Fibroblast of lung (primary cell): ENCODE data around the gene PLS1.

Source experiments
- EZH2 ChIP-seq: IDR thresholded peaks from 2 replicates; pipeline ENCODE4 v1.5.1; 2012; ENCODE audit warnings: low read length, control low read depth, mild to moderate bottlenecking; ENCODE audit errors: missing control alignments
- TF ChIP-seq, protein P1 (sequence below), 2 donors: IDR thresholded peaks in 1 of 2; conservative IDR thresholded peaks in 1 of 2; 1 replicate in 1 of 2; 2 replicates in 1 of 2; pipeline ENCODE4 v1.5.1; 2011 to 2012; ENCODE audit warnings: low read length in 2 of 2, control low read depth in 1 of 2, inconsistent platforms in 1 of 2, low read depth in 1 of 2, mild to moderate bottlenecking in 1 of 2

DNA sequence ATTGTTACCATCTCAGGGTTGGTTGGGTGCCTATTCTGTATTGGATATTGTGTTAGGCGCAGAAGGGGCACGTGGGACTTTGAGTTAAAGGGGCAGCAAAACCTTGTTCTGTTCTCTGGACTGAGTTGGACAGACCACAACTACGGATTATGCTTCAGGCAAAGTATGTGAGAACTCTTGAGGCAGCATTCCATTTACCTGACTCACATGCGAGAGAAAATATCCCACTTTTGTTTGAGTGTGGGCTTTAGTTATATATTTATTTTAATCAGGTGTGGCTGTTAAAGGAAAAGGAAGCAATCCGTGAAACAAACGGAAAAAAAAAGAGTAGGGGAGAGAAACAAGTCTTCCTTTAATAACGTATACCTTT lies 627 bp upstream of the PLS1 start:
- TF ChIP-seq, protein P1, sequence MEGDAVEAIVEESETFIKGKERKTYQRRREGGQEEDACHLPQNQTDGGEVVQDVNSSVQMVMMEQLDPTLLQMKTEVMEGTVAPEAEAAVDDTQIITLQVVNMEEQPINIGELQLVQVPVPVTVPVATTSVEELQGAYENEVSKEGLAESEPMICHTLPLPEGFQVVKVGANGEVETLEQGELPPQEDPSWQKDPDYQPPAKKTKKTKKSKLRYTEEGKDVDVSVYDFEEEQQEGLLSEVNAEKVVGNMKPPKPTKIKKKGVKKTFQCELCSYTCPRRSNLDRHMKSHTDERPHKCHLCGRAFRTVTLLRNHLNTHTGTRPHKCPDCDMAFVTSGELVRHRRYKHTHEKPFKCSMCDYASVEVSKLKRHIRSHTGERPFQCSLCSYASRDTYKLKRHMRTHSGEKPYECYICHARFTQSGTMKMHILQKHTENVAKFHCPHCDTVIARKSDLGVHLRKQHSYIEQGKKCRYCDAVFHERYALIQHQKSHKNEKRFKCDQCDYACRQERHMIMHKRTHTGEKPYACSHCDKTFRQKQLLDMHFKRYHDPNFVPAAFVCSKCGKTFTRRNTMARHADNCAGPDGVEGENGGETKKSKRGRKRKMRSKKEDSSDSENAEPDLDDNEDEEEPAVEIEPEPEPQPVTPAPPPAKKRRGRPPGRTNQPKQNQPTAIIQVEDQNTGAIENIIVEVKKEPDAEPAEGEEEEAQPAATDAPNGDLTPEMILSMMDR (conservative IDR thresholded peaks at IDR 0.05 in 1 of 2, IDR thresholded peaks at IDR 0.05 in 1 of 2; ENCODE audit: low read depth in 1 of 2, low read length in 2 of 2): no peak
- TF ChIP-seq EZH2: no peak
